Thoracic aorta (tissue), 2 donors: ENCODE data around the gene CIDEC. TPM values are rescaled to one million over a fixed set of nuclear protein-coding genes. Genes with fewer than 3 reads are reported as not detected.

Source experiments
- ATAC-seq: fragments of 150-250 bp; one replicate; pipeline ENCODE4 v1.8.0; 2017; ENCODE audit warnings: low read depth; ENCODE audit not compliant: insufficient number of reproducible peaks, low FRiP score
- DNase-seq: peaks from one replicate; pipeline ENCODE4 v3.0.0-alpha.2; 2020; ENCODE audit warnings: low spot score
- H3K27ac ChIP-seq, 2 donors: fragments of 200-600 bp; sonication (generic); 1 replicate in 1 of 2; 2 replicates in 1 of 2; pipeline ENCODE4 v1.5.1; 2016; ENCODE audit warnings: mild to moderate bottlenecking in 2 of 2, moderate library complexity in 2 of 2
- H3K27me3 ChIP-seq: fragments of 200-600 bp; sonication (generic); replicated peaks from 2 replicates; pipeline ENCODE4 v1.6.0; 2016; ENCODE audit warnings: mild to moderate bottlenecking; ENCODE audit not compliant: insufficient read depth
- H3K36me3 ChIP-seq: fragments of 200-600 bp; sonication (generic); one replicate; pipeline ENCODE4 v1.5.1; 2016
- H3K4me1 ChIP-seq, 2 donors: fragments of 200-600 bp; sonication (generic); 1 replicate in 1 of 2; 2 replicates in 1 of 2; pipeline versions ENCODE4 v1.5.1 to v1.6.0; 2016; ENCODE audit warnings: low read depth in 2 of 2, mild to moderate bottlenecking in 1 of 2; ENCODE audit not compliant: control insufficient read depth in 1 of 2
- H3K4me3 ChIP-seq: fragments of 200-600 bp; sonication (generic); 2 replicates; pipeline ENCODE4 v1.5.1; 2016; ENCODE audit warnings: mild to moderate bottlenecking
- H3K9me3 ChIP-seq: fragments of 200-600 bp; sonication (generic); 2 replicates; pipeline ENCODE4 v1.5.1; 2016
- total RNA-seq, 2 donors: library from RNA; depleted of rRNA; stranded (reverse); fragments of >200 nt; gene quantifications; one replicate each; pipeline versions ENCODE4 v1.1.0 to v1.2.3, GENCODE V29; 2016
- TF ChIP-seq, protein P1 (sequence below): fragments of 200-600 bp; sonication (generic); IDR thresholded peaks from one replicate; pipeline ENCODE4 v1.5.1; 2019; ENCODE audit warnings: antibody characterized with exemption

The CIDEC gene
- total RNA-seq, 2 donors from 2014 or later, result 2.0 to 2.6 TPM

DNA sequence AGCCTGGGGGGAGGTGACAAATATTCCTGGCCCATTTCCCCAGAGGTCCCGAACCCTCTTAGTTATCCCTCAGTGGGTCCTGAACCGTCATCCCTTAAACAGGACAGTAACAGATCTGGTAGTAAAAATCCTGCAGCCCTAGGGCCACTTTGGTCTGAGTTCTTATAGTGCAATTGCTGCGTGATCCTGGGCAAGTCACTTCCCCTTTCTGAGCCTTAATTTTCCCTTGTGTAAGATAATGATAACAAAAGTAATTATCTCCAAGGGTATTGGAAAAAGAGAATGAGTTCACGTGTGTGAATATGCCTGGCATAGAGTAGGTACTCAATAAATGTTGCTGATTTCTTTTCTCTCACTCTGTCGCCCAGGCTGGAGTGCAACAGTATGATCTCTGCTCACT, 7.4 kb upstream of the CIDEC start:
- no peak for ATAC-seq

DNA sequence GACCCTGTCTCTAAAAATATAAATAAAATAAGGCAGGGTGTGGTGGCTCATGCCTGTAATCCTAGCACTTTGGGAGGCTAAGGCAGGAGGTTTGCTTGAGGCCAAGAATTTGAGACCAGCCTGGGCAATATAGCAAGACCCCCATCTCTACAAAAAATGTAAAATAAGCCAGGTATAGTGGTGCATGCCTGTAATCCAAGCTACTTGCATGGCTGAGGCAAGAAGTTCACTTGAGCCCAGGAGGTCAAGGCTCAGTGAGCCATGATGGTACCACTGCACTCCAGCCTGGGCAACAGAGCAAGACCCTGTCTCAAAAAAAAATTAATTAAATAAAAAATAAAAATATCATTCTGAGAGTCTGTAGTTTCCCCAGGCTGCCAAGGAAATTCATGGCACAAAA, 6.3 kb upstream of the CIDEC start:
- Histone ChIP-seq H3K4me3 (no peak overlapping the region), H3K27ac (no peak overlapping the region), H3K36me3 (no peaks in the 10 kb centered on the region), H3K27me3 (no peaks in the 10 kb centered on the region), H3K4me1 (peaks cover 4 to 7% of the 10 kb centered on the region in 2 donors), H3K9me3 (no peaks in the 10 kb centered on the region)
- DNase-seq, result no peak
- no peak for ATAC-seq
- TF ChIP-seq, protein P1, sequence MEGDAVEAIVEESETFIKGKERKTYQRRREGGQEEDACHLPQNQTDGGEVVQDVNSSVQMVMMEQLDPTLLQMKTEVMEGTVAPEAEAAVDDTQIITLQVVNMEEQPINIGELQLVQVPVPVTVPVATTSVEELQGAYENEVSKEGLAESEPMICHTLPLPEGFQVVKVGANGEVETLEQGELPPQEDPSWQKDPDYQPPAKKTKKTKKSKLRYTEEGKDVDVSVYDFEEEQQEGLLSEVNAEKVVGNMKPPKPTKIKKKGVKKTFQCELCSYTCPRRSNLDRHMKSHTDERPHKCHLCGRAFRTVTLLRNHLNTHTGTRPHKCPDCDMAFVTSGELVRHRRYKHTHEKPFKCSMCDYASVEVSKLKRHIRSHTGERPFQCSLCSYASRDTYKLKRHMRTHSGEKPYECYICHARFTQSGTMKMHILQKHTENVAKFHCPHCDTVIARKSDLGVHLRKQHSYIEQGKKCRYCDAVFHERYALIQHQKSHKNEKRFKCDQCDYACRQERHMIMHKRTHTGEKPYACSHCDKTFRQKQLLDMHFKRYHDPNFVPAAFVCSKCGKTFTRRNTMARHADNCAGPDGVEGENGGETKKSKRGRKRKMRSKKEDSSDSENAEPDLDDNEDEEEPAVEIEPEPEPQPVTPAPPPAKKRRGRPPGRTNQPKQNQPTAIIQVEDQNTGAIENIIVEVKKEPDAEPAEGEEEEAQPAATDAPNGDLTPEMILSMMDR, result no peak

More for the DNA sequence above, 7.4 kb upstream of the CIDEC start:
- Histone ChIP-seq H3K27ac (no peak overlapping the region), H3K9me3 (no peaks in the 10 kb centered on the region), H3K4me1 (peaks cover 8 to 10% of the 10 kb centered on the region in 2 donors), H3K36me3 (no peaks in the 10 kb centered on the region), H3K4me3 (no peak overlapping the region), H3K27me3 (no peaks in the 10 kb centered on the region)
- TF ChIP-seq, protein P1, result no peak
- no peak for DNase-seq

DNA sequence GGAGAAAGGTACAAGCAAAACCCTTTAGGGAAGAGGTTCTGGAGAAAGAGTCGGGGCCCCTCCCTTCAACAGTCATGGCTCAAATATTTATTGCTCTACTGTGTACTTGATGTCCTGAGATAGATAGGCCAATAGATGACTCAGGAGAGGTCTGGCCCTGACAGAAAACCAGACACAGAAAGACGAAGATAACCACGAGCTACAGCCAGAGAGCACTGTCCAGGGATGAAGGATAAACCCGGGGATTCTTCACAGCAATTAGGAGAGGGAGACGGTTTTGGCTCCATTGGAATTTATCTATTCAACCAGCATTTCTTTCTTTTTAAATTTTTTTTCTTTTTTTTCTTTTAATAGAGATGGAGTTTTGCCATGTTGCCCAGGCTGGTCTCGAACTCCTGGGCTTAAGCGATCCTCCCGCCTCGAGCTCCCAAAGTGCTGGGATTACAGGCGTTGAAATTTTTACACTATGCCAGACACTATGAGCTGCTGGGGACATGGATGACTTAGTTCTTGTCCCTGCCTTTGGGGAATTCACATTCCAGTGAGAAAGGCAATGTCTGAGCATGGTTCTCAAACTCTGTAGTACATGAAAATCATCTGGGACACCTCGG, 4.6 kb upstream of the CIDEC start:
- TF ChIP-seq, protein P1, result no peak
- no peak overlapping the region for H3K4me3 ChIP-seq
- H3K27me3 ChIP-seq, result no peaks in the 10 kb centered on the region
- ATAC-seq, result no peak
- H3K9me3 ChIP-seq, result no peaks in the 10 kb centered on the region
- no peaks in the 10 kb centered on the region for H3K36me3 ChIP-seq
- DNase-seq, result no peak
- H3K27ac ChIP-seq, result no peak overlapping the region
- H3K4me1 ChIP-seq, result no peaks in the 10 kb centered on the region

DNA sequence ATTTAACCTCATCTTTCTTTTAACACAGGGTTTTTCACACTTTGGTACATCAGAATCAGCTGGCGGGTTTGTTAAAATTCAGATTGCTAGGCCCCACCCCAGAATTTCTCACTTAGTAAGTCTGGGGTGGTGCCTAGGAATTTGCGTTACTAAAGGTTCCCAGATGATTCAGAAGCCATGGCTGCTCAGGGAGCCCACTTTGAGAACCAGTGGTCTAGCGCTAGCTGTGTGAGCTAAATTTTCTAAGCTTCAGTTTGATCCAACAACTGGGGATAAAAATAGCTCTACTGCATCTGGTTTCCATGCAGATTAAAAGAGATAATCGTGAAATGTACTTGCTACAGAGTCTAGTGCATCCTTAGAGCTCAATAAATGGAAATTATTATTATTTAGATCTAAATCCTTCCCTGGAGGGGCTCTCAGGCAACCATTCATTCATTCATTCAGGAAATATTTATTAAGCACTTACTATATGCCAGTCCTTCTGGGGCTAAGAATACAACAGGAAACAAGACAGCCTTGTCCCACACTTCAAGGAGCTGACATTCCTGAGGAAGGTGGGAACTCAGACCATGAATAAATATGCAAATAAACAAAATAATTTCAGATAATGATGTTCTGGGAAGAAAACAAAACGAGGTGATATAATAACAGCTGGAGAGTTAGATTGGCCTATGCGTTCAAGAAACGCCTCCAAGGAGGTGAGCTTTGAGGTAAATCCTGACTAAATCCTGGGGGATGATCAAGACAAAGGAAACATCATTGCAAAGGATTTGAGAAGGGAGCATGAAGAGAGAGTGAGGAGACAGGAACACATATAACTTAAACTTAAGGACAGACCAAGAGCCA, 3.9 kb upstream of the CIDEC start:
- H3K4me1 ChIP-seq, result no peaks in the 10 kb centered on the region
- H3K4me3 ChIP-seq, result no peak overlapping the region
- H3K27ac ChIP-seq, result no peak overlapping the region
- H3K9me3 ChIP-seq, result no peaks in the 10 kb centered on the region
- DNase-seq (no peak), ATAC-seq (no peak)
- TF ChIP-seq, protein P1, result no peak
- no peaks in the 10 kb centered on the region for H3K36me3 ChIP-seq
- H3K27me3 ChIP-seq, result no peaks in the 10 kb centered on the region

DNA sequence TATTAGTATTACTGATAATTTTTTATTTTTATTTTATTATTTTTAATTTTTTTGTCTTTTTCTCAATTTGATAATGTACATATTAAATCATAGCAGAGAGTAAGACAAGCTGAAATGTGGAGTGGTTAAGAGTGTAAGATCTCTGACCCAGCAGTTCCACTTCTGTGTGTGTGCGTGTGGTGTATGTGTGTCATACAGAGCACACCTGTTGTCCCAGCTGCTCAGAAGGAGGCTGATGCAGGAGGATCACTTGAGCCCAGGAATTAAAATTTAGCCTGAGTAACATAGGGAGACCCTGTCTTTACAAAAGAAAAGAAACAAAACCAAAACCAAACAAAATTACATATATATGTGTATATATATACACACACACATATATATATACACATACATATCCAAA, 1.4 kb upstream of the CIDEC start:
- Histone ChIP-seq H3K4me1 (no peaks in the 10 kb centered on the region), H3K27ac (no peak overlapping the region), H3K36me3 (no peaks in the 10 kb centered on the region), H3K27me3 (no peaks in the 10 kb centered on the region), H3K4me3 (no peak overlapping the region), H3K9me3 (no peaks in the 10 kb centered on the region)
- DNase-seq (no peak), ATAC-seq (no peak)
- TF ChIP-seq, protein P1, result no peak
